AG09309 (cell line): ENCODE results near the gene SSTR3.
"Not testable (repeated sequence)": the region's sequence is repeated elsewhere in the genome, so short reads cannot be mapped to it uniquely, and the experiment has no call there.

ENCODE experiments used
- DNase-seq: peaks from one replicate; pipeline ENCODE4 v3.0.0-alpha.2; 2010; ENCODE audit warnings: low read depth
- H3K4me3 ChIP-seq: 2 replicates; pipeline ENCODE4 v1.5.1; 2011; ENCODE audit warnings: mild to moderate bottlenecking, low read depth, low read length, moderate library complexity; ENCODE audit not compliant: control insufficient read depth
- CTCF ChIP-seq: IDR thresholded peaks from 2 replicates; pipeline ENCODE4 v1.5.1; 2011; ENCODE audit warnings: mild to moderate bottlenecking, low read depth, low read length, inconsistent platforms; ENCODE audit not compliant: insufficient read depth, control insufficient read depth; ENCODE audit errors: missing control alignments

The SSTR3 gene

GRCh38 chr22:37256075-37256726 is 43.9 kb upstream of the SSTR3 start:
- no peak for TF ChIP-seq CTCF
- no peak for DNase-seq
- no peak overlapping the region for H3K4me3 ChIP-seq

GRCh38 chr22:37255558-37256006 is 43.3 kb upstream of the SSTR3 start:
- TF ChIP-seq CTCF: no peak

GRCh38 chr22:37254867-37255233 is 42.6 kb upstream of the SSTR3 start:
- DNase-seq: no peak
- TF ChIP-seq CTCF: no peak
- no peak overlapping the region for H3K4me3 ChIP-seq

More at GRCh38 chr22:37255558-37256006, 43.3 kb upstream of the SSTR3 start:
- no peak for DNase-seq
- no peak overlapping the region for H3K4me3 ChIP-seq

- DNase-seq: no peak
- no peak overlapping the region for H3K4me3 ChIP-seq
- no peak for TF ChIP-seq CTCF
Observed at GRCh38 chr22:37254209-37254866, 42.1 kb upstream of the SSTR3 start.

GRCh38 chr22:37253126-37253660 is 40.9 kb upstream of the SSTR3 start:
- H3K4me3 ChIP-seq: no peak overlapping the region
- TF ChIP-seq CTCF: no peak
- DNase-seq: no peak

GRCh38 chr22:37251836-37252235 is 39.6 kb upstream of the SSTR3 start:
- not testable (repeated sequence) for DNase-seq, H3K4me3 ChIP-seq

- TF ChIP-seq CTCF: no peak
- no peak for DNase-seq
- no peak overlapping the region for H3K4me3 ChIP-seq
Observed at GRCh38 chr22:37249986-37250385, 37.7 kb upstream of the SSTR3 start.
